Hippocampal formation (tissue), 2 donors: ENCODE results near the gene NPDC1.
"Not testable (repeated sequence)": the region's sequence is repeated elsewhere in the genome, so short reads cannot be mapped to it uniquely, and the experiment has no call there.

Source experiments
- DNase-seq, 2 donors: peaks; one replicate each; lab custom pipeline; 2025; lab: John Stamatoyannopoulos, UW

The NPDC1 gene

GRCh38 chr9:137011156-137011555, 34.8 kb downstream of the NPDC1 start:
- DNase-seq = no peak

DNA sequence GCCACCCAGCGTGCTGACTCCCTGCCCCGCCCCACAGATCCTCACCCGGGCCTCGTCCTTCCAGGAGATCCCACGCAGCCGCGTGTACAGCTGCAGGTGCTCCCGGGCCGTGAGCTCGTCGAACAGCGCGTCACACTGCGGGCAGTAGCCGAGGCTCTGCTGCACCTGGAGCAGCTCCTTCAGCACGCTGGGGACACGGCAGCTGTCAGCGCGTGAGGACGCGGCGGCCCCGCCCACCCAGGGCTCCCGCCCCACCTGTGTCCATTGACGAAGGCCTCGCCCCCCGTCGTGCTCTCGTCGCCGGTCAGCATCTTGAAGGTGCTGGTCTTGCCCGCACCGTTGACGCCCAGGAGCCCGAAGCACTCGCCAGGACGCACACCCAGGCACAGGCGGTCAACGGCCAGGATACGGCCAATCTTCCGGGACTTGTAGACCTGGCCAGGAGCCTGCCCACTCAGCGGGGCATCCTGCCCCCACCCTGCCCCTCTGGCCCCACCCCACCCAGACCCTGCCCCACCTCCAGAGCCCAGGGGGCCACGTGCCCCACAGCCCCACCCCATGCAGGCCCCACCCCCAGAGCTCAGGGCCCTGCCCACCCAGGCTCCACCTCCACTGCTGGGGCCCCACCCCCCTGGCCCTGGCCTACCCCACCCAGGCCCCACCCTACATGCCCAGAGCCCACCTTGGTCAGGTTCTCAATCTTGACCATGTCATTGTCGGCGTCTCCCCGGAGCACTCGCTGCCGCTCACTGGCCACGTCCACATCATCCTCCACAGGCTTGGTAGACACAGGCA, 35.8 kb downstream of the NPDC1 start:
- DNase-seq = no peak

DNA sequence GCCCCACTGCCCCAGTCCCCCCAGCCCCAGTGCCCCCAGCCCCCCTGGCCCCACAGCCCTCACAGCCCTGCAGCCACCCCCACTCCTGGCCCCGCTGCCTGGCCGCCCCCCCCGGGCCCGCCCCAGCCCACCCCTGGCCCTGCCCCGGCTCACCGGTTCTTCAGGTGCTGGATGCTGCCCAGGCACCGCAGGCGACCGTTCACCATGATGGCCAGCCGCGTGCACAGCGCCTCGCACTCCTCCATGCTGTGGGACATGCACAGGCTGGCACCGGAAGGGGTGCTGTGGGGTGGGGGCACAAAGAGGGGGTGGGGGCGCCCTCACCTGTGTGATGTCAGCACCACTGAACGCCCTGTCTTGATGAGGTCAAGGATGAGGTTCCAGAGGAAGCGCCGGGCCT, 36.8 kb downstream of the NPDC1 start:
- DNase-seq = no peak

DNA sequence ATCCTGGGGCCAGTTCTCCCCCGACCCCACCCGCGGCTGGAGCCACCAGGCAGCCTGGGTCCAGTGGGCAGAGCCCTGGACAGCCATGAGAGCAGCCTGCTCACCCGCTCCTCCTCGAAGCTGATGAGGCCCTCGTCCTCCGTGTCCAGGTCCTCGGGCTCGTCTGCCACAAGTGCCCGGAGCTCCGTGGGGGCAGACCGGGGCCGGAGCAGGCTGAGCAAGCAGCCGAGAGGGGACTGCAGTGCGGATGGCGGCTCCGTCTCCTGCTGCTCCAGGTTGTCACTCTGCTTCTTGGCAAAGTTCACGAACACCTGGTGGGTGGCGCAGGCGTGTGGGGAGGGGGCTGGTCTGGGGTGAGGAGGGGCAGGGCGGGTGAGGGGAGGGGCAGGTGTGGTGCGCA, 37.7 kb downstream of the NPDC1 start:
- no peak for DNase-seq

- no peak for DNase-seq
These were observed 38.1 kb downstream of the NPDC1 start for GRCh38 chr9:137007816-137008270.

- no peak for DNase-seq
These were observed 38.7 kb downstream of the NPDC1 start for GRCh38 chr9:137007108-137007815.

GRCh38 chr9:137006116-137007003, 39.6 kb downstream of the NPDC1 start:
- no peak for DNase-seq

- not testable (repeated sequence) for DNase-seq
These were observed 41.7 kb downstream of the NPDC1 start for GRCh38 chr9:137004285-137004684.

GRCh38 chr9:137002646-137003041, 43.3 kb downstream of the NPDC1 start:
- DNase-seq = no peak

DNA sequence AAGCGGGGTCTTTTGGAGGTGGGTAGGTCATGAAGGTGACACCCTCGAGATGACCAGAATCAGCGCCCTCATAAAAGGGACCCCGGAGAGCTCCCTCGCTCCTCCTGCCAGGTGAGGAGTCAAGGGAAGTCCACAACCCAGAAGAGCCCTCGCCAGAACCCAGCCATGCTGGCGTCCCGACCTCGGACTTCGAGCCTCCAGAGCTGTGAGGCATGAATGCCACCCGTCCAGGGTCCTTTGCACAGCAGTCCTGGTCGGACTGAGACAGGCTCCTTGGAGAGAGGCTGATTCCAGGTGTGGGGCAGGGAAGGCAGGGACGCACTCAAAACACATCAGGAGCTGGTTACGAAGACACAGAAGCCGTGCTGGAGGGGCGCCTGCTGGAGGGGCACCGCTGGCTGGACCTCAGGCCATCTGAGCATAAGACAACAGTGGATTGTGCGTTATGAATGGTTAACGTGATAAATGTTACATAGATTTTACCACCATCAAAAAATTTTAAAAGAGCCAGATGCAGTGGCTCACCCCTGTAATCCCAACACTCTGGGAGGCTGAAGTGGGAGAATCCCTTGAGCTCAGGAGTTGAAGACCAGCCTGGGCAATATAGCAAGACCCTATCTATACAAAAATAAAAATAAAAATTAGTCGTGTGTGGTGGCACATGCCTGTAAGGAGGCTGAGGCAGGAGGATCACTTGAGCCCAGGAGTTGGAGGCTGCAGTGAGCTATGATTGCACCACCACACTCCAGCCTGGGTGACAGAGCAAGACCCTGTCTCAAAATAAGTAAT, 43.9 kb downstream of the NPDC1 start:
- no peak for DNase-seq

DNA sequence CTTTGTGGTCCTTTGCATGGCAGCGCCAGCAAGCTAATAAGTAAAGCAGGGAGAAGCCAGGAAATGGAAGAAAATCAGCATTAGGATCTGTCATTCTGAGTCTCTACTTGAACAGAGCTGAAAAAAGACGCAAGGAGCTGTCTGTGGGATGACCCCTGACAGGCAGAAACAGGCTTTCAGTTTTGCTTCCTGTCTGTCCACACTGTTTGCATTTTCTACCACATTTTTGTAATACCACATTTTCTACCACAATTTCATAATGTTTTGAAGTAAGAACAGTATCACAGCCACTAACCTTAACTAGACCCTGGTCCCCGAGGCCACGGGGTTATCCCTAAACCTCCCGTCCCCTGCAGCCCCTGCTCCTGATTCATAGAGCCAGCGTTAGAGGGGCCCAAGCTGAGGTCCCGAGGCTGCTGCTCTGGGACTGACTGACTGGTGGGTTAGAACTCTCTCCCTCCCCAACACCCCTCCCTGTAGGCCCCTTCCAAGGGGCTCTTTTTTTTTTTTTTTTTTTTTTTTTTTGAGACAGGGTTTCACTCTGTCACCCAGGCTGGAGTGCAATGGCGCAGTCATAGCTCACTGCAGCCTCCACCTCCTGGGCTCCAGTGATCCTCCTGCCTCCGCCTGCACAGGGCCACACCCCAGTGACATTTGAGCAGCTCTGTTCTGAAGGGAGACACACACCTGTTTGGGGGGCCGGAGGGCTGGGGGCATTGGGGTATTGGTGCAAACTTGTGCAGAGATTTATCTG, 45.6 kb downstream of the NPDC1 start:
- DNase-seq = no peak

DNA sequence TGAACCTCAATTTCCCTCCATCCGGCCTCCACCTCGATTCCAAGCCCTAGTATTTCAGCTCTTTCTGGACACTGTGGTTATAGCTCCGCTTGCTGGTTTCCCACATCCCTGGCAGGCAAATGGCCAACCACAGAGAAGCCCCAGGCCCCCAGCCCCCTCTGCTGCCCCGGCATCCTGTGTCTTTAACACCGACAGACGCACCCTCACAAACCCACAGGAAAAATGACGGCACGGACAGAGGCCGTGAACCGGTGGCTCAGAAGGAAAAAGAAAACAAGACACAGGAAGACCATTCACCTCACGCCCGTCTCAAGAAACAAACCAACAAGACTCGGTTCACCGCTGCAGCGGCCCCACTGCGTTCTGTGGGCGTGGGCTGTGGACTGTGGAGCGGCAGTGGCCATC, 48.1 kb downstream of the NPDC1 start:
- no peak for DNase-seq

- DNase-seq = no peak
These were observed 48.6 kb downstream of the NPDC1 start for GRCh38 chr9:136997371-136997770.

- DNase-seq = no peak
These were observed 49.4 kb downstream of the NPDC1 start, which contains the start of gene CLIC3 for GRCh38 chr9:136996361-136997292. Gene CLIC3, minus strand, starts transcription at chr9:136996568. Its CDS starts 25 bp downstream, at chr9:136996543.

GRCh38 chr9:136995772-136996311, 50.1 kb downstream of the NPDC1 start:
- DNase-seq = no peak

- no peak for DNase-seq
These were observed 50.6 kb downstream of the NPDC1 start for GRCh38 chr9:136995362-136995761.

GRCh38 chr9:136994888-136995230, 51.1 kb downstream of the NPDC1 start:
- no peak for DNase-seq

GRCh38 chr9:136994180-136994887, 51.6 kb downstream of the NPDC1 start:
- DNase-seq = no peak
